ENCODE data around the gene GRK3.
A peak's percentile ranks its signal among the peaks of the same experiment; 100 is the strongest.

GRK3 gene

DNA sequence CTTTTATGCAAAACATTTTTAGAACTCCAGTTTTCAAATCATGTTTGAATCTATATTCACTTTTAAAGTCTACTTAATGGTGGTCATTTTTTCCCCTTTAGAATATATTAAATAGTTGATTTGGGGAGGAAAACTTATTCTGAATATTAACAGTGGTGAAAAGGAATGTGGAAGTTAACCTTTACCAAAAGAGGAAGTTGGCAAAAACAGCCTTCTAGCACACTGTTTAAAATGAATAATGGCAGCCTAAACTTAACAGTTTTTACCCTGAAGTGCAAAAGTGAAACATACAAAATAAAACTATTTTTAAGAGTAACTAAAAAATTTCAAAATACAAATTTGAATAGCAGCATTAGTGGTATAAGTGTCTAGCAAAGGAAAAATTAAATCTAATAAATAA lies 86.4 kb downstream of the GRK3 start:
- DNase-seq (ENCODE audit: low read depth, low spot score) = no peak
- no peak overlapping the region for H3K4me3 ChIP-seq (ENCODE audit: low read length)

DNA sequence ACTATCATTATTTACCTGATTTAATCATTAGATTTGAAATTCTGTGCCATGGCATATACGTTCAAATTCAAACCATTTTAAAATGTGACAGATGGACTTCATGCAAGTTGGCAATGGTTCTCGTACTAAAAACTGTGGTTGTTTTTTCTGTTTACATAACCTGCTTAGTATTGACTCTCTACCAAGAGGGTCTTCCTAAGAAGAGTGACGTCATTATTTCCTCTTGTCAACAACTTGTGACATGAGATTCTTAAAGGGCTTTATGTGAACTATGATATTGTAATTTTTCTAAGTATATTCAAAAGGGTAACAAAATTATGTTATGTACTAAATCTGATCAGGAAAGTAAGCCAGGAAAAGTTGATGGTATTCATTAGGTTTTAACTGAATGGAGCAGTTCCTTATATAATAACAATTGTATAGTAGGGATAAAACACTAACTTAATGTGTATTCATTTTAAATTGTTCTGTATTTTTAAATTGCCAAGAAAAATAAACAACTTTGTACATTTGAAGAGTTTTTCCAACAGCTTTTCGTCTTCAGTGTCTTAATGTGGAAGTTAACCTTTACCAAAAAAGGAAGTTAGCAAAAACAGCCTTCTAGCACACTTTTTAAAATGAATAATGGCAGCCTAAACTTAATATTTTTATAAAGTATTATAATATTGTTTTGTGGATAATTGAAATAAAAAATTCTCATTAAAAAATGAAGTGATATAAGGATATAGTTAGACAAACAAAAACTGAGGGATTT lies 87.0 kb downstream of the GRK3 start:
- H3K4me3 ChIP-seq (ENCODE audit: low read length) = no peak overlapping the region
- no peak for DNase-seq (ENCODE audit: low read depth, low spot score)

- DNase-seq (ENCODE audit: low read depth, low spot score) = peak; percentile 41
- H3K4me3 ChIP-seq (ENCODE audit: low read length) = no peak overlapping the region
Observed at GRCh38 chr22:25654676-25655075, 90.2 kb downstream of the GRK3 start.

GRCh38 chr22:25655371-25655935 lies 91.0 kb downstream of the GRK3 start:
- H3K4me3 ChIP-seq (ENCODE audit: low read length) = no peak overlapping the region
- DNase-seq (ENCODE audit: low read depth, low spot score) = no peak

- H3K4me3 ChIP-seq (ENCODE audit: low read length) = no peak overlapping the region
- DNase-seq (ENCODE audit: low read depth, low spot score) = no peak
Observed at GRCh38 chr22:25656724-25657123, 92.2 kb downstream of the GRK3 start.

- no peak overlapping the region for H3K4me3 ChIP-seq (ENCODE audit: low read length)
- no peak for DNase-seq (ENCODE audit: low read depth, low spot score)
Observed at GRCh38 chr22:25658633-25659032, 94.2 kb downstream of the GRK3 start.

DNA sequence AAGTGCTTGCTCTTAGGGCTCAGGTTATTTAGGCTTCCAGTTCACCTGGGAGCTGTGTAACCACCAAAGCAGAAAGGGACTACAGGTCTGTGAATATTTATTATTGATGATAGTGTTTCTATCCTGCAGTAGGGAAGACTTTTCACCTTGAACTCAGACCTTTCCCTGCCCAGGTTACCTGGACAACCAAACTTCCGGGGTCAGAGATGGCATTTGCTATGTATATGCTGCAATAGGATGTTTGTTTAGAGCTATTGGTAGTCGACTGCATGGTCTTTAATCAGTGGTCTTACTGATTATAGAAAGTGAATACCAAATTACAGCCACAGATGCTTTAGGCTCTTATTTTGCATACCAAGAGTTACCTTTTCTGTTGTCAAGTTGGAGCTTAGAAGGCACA lies 94.9 kb downstream of the GRK3 start:
- DNase-seq (ENCODE audit: low read depth, low spot score) = no peak

DNA sequence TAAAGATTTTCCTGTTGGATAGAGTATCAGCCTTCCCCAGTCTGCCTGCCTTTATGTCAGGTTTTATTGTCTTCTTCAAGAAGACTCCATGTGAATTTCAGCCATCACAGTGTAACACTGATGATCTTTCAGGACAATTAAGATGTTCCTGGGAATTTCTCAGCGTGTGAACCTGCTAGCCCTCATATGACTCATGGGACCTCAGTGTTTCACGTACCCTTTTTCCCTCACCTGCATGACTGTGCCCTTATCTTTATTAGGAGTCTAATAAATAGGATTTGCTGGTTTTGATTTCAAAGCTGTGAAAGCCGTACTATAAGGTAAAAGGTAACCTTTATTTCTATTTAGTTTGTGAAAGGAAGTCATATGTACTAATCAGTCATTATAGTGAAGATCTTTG lies 95.9 kb downstream of the GRK3 start:
- DNase-seq (ENCODE audit: low read depth, low spot score) = no peak
- H3K4me3 ChIP-seq (ENCODE audit: low read length) = no peak overlapping the region

More for the DNA sequence above, 94.9 kb downstream of the GRK3 start:
- no peak overlapping the region for H3K4me3 ChIP-seq (ENCODE audit: low read length)

- DNase-seq (ENCODE audit: low read depth, low spot score) = no peak
- no peak overlapping the region for H3K4me3 ChIP-seq (ENCODE audit: low read length)
Observed at GRCh38 chr22:25661073-25661472, 96.6 kb downstream of the GRK3 start.

- no peak for DNase-seq (ENCODE audit: low read depth, low spot score)
- no peak overlapping the region for H3K4me3 ChIP-seq (ENCODE audit: low read length)
Observed at GRCh38 chr22:25663654-25664053, 99.2 kb downstream of the GRK3 start.

DNA sequence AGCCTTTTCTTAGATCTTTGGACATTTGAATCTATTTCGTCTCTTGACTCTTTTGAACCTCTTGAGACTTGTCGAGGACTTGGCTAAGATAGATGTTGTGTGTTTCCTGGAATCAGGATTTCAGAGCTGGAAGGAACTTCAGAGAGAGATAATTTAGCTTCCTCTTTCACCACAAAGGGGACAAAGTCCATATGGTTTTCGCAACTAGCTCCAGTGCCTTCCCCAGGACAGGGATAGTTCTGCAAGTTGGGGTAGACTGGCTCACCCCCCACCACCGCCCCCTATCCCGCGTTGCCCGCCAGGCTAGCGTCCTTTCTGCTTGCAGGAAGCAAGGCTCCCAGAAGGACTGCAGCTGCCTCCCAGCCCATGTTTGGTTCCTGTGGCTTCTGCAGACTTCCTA lies 101.8 kb downstream of the GRK3 start:
- peak; percentile 51 for DNase-seq (ENCODE audit: low read depth, low spot score)
- no peak overlapping the region for H3K4me3 ChIP-seq (ENCODE audit: low read length)

DNA sequence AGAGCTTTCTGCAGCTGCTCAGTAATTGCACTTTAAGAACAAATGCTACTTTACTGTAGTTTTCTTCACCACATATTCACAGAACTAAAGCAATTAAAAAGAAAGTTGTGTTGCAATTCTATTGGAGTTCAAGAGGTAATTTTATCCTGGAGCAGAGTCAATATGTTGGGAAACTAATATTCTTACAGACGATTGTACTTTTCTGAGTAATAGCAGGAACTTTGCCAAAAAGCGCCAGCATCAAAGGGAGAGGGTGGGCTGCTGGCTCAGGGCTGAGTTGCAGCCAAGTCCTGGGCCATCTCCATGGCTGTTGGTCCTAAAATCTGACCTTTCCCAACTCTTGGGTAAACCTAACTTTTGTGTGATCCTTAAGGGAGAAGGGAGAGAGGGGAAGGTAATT lies 104.0 kb downstream of the GRK3 start:
- H3K4me3 ChIP-seq (ENCODE audit: low read length) = no peak overlapping the region
- DNase-seq (ENCODE audit: low read depth, low spot score) = no peak

DNA sequence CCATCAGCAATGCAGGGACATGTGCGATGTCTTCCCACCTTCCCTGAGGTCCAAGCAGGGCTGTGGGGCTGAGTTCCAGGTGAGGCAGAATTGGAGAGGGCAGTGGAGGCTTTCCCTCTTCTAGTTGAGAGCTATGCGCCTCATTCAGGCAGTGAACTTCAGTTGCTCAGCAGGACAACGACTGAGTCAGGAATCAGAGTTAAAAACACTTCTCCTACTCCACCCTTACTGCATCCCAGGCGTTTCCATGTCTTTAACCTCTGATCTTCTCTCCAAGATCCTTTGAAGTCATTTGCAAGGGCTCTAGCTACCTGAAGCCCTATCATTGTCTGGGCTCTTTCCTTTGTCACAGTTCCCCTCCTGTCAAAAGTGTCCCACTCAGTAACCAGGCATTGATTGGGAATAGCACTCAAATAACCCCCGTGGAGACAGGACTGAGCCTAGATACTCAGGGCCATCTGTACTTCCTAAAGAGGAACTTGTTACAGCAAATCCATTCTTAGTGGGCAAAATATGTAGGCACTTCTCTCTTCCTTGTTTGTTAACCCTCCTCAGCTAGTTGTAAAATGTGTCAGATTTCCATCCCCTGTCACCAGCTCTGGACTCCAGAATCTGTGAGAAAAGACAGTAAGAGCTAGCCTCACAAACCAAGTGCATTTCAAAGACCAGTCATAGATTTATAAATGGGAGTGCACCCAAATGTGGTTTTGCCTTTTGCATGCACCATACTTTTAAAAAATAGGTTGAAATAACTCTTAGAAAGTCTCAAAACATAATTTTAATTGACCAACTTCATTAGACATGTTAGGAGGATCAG lies 105.0 kb downstream of the GRK3 start:
- DNase-seq (ENCODE audit: low read depth, low spot score) = no peak
- H3K4me3 ChIP-seq (ENCODE audit: low read length) = no peak overlapping the region

GRCh38 chr22:25670070-25670461 lies 105.6 kb downstream of the GRK3 start:
- no peak overlapping the region for H3K4me3 ChIP-seq (ENCODE audit: low read length)
- no peak for DNase-seq (ENCODE audit: low read depth, low spot score)

DNA sequence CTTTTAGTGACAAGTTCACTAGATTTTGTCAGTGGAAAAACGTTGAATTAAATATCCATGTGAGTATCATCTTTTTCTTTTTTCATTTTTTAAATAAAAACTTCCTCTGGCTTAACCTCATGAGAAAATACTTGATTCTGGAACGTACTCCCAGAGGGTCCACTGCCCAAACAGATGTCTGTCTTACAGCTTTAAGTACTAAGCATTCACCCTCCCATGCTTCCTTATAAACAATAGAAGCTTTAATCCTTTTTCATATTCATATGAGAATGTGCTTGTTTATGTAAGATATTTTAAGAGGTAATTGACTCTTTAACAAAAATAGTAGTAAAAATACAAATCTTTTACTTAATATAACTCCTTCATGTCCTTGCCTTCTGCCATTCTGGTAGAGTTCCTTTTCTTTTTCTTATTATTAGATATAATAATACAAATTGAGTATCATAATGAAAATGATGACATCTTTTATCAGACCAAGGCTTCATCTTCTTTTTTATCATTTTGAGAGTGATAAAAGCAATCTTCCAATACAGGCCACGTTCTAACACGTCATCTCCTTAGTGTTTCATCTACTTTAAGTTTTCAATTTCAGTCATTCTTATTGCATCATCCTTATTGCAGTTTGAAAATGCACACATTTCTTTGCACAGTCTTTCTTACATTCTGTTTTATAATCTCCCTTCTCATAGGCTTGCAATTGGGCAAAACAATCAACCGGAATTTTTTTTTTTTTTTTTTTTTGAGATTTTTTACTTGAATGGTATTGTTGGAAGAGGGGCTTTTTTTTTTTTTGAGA lies 108.0 kb downstream of the GRK3 start:
- no peak overlapping the region for H3K4me3 ChIP-seq (ENCODE audit: low read length)
- no peak for DNase-seq (ENCODE audit: low read depth, low spot score)

GRCh38 chr22:25673713-25674112 lies 109.2 kb downstream of the GRK3 start:
- no peak overlapping the region for H3K4me3 ChIP-seq (ENCODE audit: low read length)
- DNase-seq (ENCODE audit: low read depth, low spot score) = no peak

DNA sequence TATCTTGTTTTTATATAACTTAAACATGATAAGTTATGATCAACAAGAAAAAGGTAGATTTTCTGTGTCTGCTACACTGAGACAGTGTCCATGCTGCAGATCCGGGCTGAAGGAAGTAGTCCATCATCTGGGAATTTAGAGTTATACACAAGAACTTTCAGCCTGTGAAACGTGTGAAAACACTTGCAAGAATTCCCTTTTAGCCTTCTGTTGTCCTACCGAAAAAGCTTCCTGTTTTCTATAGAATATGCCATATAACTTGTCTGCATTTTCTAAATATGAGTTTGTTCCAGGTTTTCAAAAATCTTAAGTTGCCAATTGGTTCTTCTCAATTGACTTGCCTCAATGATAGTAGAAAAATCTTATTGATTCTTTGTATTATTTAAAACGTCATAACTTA lies 113.2 kb downstream of the GRK3 start:
- H3K4me3 ChIP-seq (ENCODE audit: low read length) = no peak overlapping the region
- DNase-seq (ENCODE audit: low read depth, low spot score) = no peak

GRCh38 chr22:25680051-25680450 lies 115.6 kb downstream of the GRK3 start:
- no peak for DNase-seq (ENCODE audit: low read depth, low spot score)
- H3K4me3 ChIP-seq (ENCODE audit: low read length) = no peak overlapping the region

- DNase-seq (ENCODE audit: low read depth, low spot score) = no peak
- H3K4me3 ChIP-seq (ENCODE audit: low read length) = no peak overlapping the region
Observed at GRCh38 chr22:25680956-25681355, 116.5 kb downstream of the GRK3 start.

GRCh38 chr22:25682109-25682508 lies 117.6 kb downstream of the GRK3 start:
- no peak overlapping the region for H3K4me3 ChIP-seq (ENCODE audit: low read length)
- DNase-seq (ENCODE audit: low read depth, low spot score) = no peak
